ENCODE data around the gene SAMD4B. TPM values are rescaled to one million over a fixed set of nuclear protein-coding genes. Genes with fewer than 3 reads are reported as not detected.

Gene SAMD4B
- total RNA-seq, 1 experiment from 2014 or later = 135 TPM

GRCh38 chr19:39301562-39301961, 40.7 kb upstream of the SAMD4B start:
- no peak overlapping the region for H3K9ac ChIP-seq (ENCODE audit: extremely low read depth, insufficient read length, low read length)
- DNase-seq = no peak
- no peak overlapping the region for H3K14ac ChIP-seq (ENCODE audit: insufficient read depth, low read length)
- no peak overlapping the region for H3T11ph ChIP-seq (ENCODE audit: low read length)
- no peak overlapping the region for H2AFZ ChIP-seq (ENCODE audit: low read length)
- WGBS (ENCODE audit: extremely low coverage, insufficient read length, low lambda C conversion rate) = no CpG with 5 or more reads among the region's 3 CpGs
- H4K8ac ChIP-seq (replicated peaks; ENCODE audit: insufficient read length, low read depth, low read length) = no peak overlapping the region
- Mint-ChIP-seq H3K27ac (no peak overlapping the region), H3K27me3 (ENCODE audit: low read depth) (peaks cover 50% of the 10 kb centered on the region), H3K9me3 (no peaks in the 10 kb centered on the region), H3K4me3 (no peak overlapping the region), H3K36me3 (ENCODE audit: insufficient read depth in 1 of 3, low read depth in 3 of 3) (no peaks in the 10 kb centered on the region), H3K4me1 (peaks cover 14 to 40% of the 10 kb centered on the region in 2 experiments)
- no peak overlapping the region for H3K18ac ChIP-seq (ENCODE audit: insufficient read length, low read depth, low read length)
- no peak overlapping the region for H4K91ac ChIP-seq (ENCODE audit: insufficient read length, low read depth, low read length)
- H3K27ac ChIP-seq (ENCODE audit: insufficient read length, low read depth, low read length) = no peak overlapping the region
- no peak overlapping the region for H3K23ac ChIP-seq (ENCODE audit: insufficient read length, low read depth, low read length)
- no peaks in the 10 kb centered on the region for H3K23me2 ChIP-seq (ENCODE audit: insufficient read length, low read depth, low read length, poor library complexity, severe bottlenecking)
- no peaks in the 10 kb centered on the region; the same call in 1 of the 2 replicates for H3K27me3 ChIP-seq (ENCODE audit: insufficient read depth, low read length)
- H3K4me1 ChIP-seq (ENCODE audit: insufficient read depth, low read length) = no peaks in the 10 kb centered on the region
- no peak overlapping the region for H2BK12ac ChIP-seq (ENCODE audit: insufficient read length, low read depth, low read length)
- no peak overlapping the region for H3K56ac ChIP-seq (ENCODE audit: insufficient read length, low read depth, low read length)
- no peaks in the 10 kb centered on the region for H3K9me3 ChIP-seq (ENCODE audit: control insufficient read depth, low read depth, low read length)
- no peak overlapping the region for H2BK20ac ChIP-seq (ENCODE audit: low read depth, low read length, poor library complexity, severe bottlenecking)
- H3K79me2 ChIP-seq (ENCODE audit: insufficient read depth, low read length) = no peaks in the 10 kb centered on the region
- no peak overlapping the region for H3K4ac ChIP-seq (ENCODE audit: low read depth, low read length)
- TF ChIP-seq CTCF (conservative IDR thresholded peaks at IDR 0.05) = no peak
- no peak overlapping the region for H4K5ac ChIP-seq (ENCODE audit: insufficient read length, low read depth, low read length)
- H3K4me2 ChIP-seq (ENCODE audit: insufficient read depth, insufficient read length, low read length) = no peak overlapping the region
- no peak overlapping the region for H2BK120ac ChIP-seq (ENCODE audit: low read depth, low read length, poor library complexity, severe bottlenecking)
- H2BK15ac ChIP-seq (ENCODE audit: low read depth, low read length) = no peak overlapping the region
- no peaks in the 10 kb centered on the region for H3K79me1 ChIP-seq (ENCODE audit: insufficient read depth, low read depth, low read length, poor library complexity, severe bottlenecking)
- H2AK5ac ChIP-seq (ENCODE audit: insufficient read length, low read length) = no peak overlapping the region
- H2BK5ac ChIP-seq (ENCODE audit: insufficient read length, low read length) = no peak overlapping the region
- H4K20me1 ChIP-seq (ENCODE audit: control insufficient read depth, insufficient read depth, insufficient read length) = no peaks in the 10 kb centered on the region
